HepG2 (cell line): ENCODE results near the gene ZNF554. TPM values are rescaled to one million over a fixed set of nuclear protein-coding genes. Genes with fewer than 3 reads are reported as not detected.

Source experiments
- JARID2 ChIP-seq: sonication (generic); formaldehyde crosslinking; IDR thresholded peaks from 2 replicates; pipeline ENCODE4 v1.8.1; 2023; ENCODE audit warnings: missing genetic modification reagents, inconsistent platforms; ENCODE audit not compliant: insufficient replicate concordance
- KDM5B ChIP-seq: sonication (generic); formaldehyde crosslinking; IDR thresholded peaks from 2 replicates; pipeline ENCODE4 v1.4.0; 2020; ENCODE audit warnings: missing genetic modification reagents, mild to moderate bottlenecking, borderline replicate concordance
- PHB2 ChIP-seq: fragments of 450-650 bp; IDR thresholded peaks from 2 replicates; pipeline ENCODE4 v1.6.1; 2018; ENCODE audit not compliant: partially characterized antibody
- RAD51 ChIP-seq: fragments of 450-650 bp; IDR thresholded peaks from 2 replicates; pipeline ENCODE4 v1.6.1; 2016; ENCODE audit warnings: borderline replicate concordance
- SOX5 ChIP-seq: IDR thresholded peaks from 2 replicates; pipeline ENCODE4 v1.6.1; 2016; ENCODE audit warnings: borderline replicate concordance
- SP2 ChIP-seq: sonication (generic); formaldehyde crosslinking; IDR thresholded peaks from 2 replicates; pipeline ENCODE4 v1.5.1; 2020; ENCODE audit warnings: mild to moderate bottlenecking, missing genetic modification reagents
- THAP11 ChIP-seq: IDR thresholded peaks from 2 replicates; pipeline ENCODE4 v1.6.1; 2016; ENCODE audit warnings: missing biosample characterization, missing genetic modification reagents
- YEATS4 ChIP-seq: sonication (generic); formaldehyde crosslinking; IDR thresholded peaks from 2 replicates; pipeline ENCODE4 v1.4.0; 2020; ENCODE audit warnings: missing genetic modification reagents, borderline replicate concordance
- ZNF326 ChIP-seq: sonication (generic); formaldehyde crosslinking; IDR thresholded peaks from 2 replicates; pipeline ENCODE4 v1.4.0; 2020; ENCODE audit warnings: missing genetic modification reagents, borderline replicate concordance
- ZNF563 ChIP-seq: sonication (generic); formaldehyde crosslinking; IDR thresholded peaks from 2 replicates; pipeline ENCODE4 v1.8.0; 2022; ENCODE audit warnings: mild to moderate bottlenecking, moderate library complexity, missing genetic modification reagents
- ZNF564 ChIP-seq: sonication (generic); formaldehyde crosslinking; IDR thresholded peaks from 2 replicates; pipeline ENCODE4 v1.8.1; 2023; ENCODE audit warnings: mild to moderate bottlenecking, missing genetic modification reagents
- ZNF776 ChIP-seq: sonication (generic); formaldehyde crosslinking; IDR thresholded peaks from 2 replicates; pipeline ENCODE4 v1.4.0; 2020; ENCODE audit warnings: mild to moderate bottlenecking, missing genetic modification reagents
- polyA plus RNA-seq, 8 experiments: library from polyadenylated mRNA; depleted of rRNA in 3 of 8; stranded (reverse) in 7 of 8; unstranded in 1 of 8; fragments of >200 nt; fragmentation: Illumina TruSeq in 4 of 8; extraction: Trizol in 4 of 8; gene quantifications; 2 replicates each; pipeline versions ENCODE4 v1.2.1 to v1.2.3, GENCODE V29; 2011 to 2016; ENCODE audit warnings: low read depth in 4 of 8, missing spikeins in 1 of 8, mixed read lengths in 1 of 8; ENCODE audit not compliant: insufficient read depth in 1 of 8
- total RNA-seq, 5 experiments: library from RNA; depleted of rRNA; stranded (reverse); fragments of >200 nt; fragmentation: Illumina TruSeq; extraction: Trizol; gene quantifications; 2 replicates each; pipeline ENCODE4 v1.2.3, GENCODE V29; 2016; ENCODE audit warnings: low read depth in 1 of 5
- TF ChIP-seq, protein P1 (sequence below): sonication (generic); formaldehyde crosslinking; IDR thresholded peaks from one replicate; pipeline ENCODE4 v1.5.1; 2020; ENCODE audit warnings: mild to moderate bottlenecking, missing genetic modification reagents; ENCODE audit errors: not compliant biosample characterization
- TF ChIP-seq, protein P2 (sequence below): sonication (generic); formaldehyde crosslinking; conservative IDR thresholded peaks from 2 replicates; pipeline ENCODE4 v1.8.0; 2022; ENCODE audit warnings: mild to moderate bottlenecking, moderate library complexity, missing genetic modification reagents
- TF ChIP-seq, protein P3 (sequence below): IDR thresholded peaks from 2 replicates; pipeline ENCODE4 v1.6.1; 2016; ENCODE audit warnings: missing biosample characterization, missing genetic modification reagents, low read depth

Gene ZNF554
- total and polyA plus RNA-seq, 2 of the 13 experiments (the other 11 are each of a cell fraction or from before 2014, with no cell fraction given): 2.2 to 2.7 TPM

DNA sequence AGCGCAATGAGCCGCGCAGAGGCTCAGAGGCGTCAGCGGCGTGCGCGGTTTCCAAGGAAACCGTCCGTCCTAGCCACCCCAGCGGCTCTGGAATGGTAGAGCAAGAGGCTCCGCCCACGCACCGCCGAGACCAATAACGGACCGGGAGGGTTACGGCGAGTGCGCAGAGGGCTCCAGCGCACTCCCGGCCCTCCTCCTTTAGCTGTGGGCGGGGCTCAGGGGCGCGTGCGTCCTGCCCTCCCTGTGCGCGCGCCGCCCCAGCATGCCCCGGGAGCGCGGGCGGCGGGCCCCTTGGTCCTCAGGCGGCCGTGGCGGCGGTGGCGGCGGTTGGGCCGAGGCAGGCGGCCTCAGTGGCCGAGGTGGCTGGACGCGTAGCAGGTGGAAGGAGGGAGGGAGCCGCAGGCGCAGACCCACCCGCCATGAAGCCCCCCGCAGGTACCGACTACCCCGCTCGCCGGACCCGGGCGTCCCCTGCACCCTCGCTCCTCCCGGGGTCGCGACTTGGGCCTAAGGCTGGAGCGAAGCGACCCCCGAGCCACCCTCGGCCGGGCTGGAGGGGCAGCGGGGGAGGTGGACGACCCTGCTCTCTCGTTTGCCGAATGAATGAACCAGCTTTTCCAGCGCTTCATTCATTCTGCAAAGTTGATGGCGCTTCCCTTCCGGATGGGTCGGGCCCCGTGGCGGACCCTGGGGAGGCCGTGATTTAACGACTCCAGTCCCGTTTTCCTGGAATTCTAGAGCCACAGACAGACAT, 34.2 kb upstream of the ZNF554 start, which contains the start of gene THOP1 (continued):
- no peak for TF ChIP-seq JARID2 (CRISPR knock-in tag)
- TF ChIP-seq ZNF326 (CRISPR knock-in tag): no peak
- no peak; the same call in 1 of the 2 replicates for TF ChIP-seq SOX5 (CRISPR knock-in tag)
- no peak for TF ChIP-seq PHB2
- TF ChIP-seq ZNF563 (CRISPR knock-in tag): peak; percentile 90
- TF ChIP-seq, protein P1, sequence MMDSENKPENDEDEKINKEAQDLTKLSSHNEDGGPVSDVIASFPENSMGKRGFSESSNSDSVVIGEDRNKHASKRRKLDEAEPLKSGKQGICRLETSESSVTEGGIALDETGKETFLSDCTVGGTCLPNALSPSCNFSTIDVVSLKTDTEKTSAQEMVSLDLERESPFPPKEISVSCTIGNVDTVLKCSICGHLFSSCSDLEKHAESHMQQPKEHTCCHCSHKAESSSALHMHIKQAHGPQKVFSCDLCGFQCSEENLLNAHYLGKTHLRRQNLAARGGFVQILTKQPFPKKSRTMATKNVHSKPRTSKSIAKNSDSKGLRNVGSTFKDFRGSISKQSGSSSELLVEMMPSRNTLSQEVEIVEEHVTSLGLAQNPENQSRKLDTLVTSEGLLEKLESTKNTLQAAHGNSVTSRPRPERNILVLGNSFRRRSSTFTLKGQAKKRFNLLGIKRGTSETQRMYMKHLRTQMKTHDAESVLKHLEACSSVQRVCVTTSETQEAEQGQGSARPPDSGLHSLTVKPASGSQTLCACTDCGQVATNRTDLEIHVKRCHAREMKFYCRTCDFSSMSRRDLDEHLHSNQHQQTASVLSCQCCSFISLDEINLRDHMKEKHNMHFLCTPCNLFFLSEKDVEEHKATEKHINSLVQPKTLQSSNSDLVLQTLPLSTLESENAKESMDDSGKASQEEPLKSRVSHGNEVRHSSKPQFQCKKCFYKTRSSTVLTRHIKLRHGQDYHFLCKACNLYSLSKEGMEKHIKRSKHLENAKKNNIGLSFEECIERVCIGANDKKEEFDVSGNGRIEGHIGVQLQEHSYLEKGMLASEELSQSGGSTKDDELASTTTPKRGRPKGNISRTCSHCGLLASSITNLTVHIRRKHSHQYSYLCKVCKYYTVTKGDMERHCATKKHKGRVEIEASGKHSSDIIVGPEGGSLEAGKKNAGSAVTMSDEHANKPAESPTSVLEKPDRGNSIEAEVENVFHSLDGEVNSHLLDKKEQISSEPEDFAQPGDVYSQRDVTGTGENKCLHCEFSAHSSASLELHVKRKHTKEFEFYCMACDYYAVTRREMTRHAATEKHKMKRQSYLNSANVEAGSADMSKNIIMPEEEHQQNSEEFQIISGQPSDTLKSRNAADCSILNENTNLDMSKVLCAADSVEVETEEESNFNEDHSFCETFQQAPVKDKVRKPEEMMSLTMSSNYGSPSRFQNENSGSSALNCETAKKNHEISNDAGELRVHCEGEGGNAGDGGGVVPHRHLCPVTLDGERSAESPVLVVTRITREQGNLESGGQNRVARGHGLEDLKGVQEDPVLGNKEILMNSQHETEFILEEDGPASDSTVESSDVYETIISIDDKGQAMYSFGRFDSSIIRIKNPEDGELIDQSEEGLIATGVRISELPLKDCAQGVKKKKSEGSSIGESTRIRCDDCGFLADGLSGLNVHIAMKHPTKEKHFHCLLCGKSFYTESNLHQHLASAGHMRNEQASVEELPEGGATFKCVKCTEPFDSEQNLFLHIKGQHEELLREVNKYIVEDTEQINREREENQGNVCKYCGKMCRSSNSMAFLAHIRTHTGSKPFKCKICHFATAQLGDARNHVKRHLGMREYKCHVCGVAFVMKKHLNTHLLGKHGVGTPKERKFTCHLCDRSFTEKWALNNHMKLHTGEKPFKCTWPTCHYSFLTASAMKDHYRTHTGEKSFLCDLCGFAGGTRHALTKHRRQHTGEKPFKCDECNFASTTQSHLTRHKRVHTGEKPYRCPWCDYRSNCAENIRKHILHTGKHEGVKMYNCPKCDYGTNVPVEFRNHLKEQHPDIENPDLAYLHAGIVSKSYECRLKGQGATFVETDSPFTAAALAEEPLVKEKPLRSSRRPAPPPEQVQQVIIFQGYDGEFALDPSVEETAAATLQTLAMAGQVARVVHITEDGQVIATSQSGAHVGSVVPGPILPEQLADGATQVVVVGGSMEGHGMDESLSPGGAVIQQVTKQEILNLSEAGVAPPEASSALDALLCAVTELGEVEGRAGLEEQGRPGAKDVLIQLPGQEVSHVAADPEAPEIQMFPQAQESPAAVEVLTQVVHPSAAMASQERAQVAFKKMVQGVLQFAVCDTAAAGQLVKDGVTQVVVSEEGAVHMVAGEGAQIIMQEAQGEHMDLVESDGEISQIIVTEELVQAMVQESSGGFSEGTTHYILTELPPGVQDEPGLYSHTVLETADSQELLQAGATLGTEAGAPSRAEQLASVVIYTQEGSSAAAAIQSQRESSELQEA: no peak
- TF ChIP-seq KDM5B (CRISPR knock-in tag): peak; percentile 79; the same call in 1 of the 2 replicates
- no peak for TF ChIP-seq RAD51
- peak; percentile 84; the same call in 1 of the 2 replicates for TF ChIP-seq ZNF776 (CRISPR knock-in tag)
- TF ChIP-seq THAP11: peak; percentile 84
- peak; percentile 49; the same call in 1 of the 2 replicates for TF ChIP-seq SP2 (CRISPR knock-in tag)
- TF ChIP-seq YEATS4 (CRISPR knock-in tag): peak; percentile 63; the same call in 1 of the 2 replicates
- TF ChIP-seq, protein P2, sequence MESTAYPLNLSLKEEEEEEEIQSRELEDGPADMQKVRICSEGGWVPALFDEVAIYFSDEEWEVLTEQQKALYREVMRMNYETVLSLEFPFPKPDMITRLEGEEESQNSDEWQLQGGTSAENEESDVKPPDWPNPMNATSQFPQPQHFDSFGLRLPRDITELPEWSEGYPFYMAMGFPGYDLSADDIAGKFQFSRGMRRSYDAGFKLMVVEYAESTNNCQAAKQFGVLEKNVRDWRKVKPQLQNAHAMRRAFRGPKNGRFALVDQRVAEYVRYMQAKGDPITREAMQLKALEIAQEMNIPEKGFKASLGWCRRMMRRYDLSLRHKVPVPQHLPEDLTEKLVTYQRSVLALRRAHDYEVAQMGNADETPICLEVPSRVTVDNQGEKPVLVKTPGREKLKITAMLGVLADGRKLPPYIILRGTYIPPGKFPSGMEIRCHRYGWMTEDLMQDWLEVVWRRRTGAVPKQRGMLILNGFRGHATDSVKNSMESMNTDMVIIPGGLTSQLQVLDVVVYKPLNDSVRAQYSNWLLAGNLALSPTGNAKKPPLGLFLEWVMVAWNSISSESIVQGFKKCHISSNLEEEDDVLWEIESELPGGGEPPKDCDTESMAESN (CRISPR knock-in tag): peak; percentile 41; the same call in 1 of the 2 replicates
- TF ChIP-seq, protein P3, sequence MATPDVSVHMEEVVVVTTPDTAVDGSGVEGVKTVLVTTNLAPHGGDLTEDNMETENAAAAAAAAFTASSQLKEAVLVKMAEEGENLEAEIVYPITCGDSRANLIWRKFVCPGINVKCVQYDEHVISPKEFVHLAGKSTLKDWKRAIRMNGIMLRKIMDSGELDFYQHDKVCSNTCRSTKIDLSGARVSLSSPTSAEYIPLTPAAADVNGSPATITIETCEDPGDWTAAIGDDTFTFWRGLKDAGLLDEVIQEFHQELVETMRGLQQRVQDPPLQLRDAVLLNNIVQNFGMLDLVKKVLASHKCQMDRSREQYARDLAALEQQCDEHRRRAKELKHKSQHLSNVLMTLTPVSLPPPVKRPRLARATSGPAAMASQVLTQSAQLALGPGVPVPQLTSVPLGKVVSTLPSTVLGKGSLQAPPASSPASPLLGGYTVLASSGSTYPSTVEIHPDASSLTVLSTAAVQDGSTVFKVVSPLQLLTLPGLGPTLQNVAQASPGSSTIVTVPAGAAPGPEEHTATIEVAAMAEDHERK (CRISPR knock-in tag): no peak
- peak; percentile 61; the same call in 1 of the 2 replicates for TF ChIP-seq ZNF564
